ENCODE data around the gene FMN1. TPM values are rescaled to one million over a fixed set of nuclear protein-coding genes. Genes with fewer than 3 reads are reported as not detected.

Gene FMN1
- total and polyA plus RNA-seq, 10 of the 15 experiments (the other 5 are each of a cell fraction or from before 2014, with no cell fraction given): 0.05 to 0.16 (median 0.08) TPM; not detected in 4

DNA sequence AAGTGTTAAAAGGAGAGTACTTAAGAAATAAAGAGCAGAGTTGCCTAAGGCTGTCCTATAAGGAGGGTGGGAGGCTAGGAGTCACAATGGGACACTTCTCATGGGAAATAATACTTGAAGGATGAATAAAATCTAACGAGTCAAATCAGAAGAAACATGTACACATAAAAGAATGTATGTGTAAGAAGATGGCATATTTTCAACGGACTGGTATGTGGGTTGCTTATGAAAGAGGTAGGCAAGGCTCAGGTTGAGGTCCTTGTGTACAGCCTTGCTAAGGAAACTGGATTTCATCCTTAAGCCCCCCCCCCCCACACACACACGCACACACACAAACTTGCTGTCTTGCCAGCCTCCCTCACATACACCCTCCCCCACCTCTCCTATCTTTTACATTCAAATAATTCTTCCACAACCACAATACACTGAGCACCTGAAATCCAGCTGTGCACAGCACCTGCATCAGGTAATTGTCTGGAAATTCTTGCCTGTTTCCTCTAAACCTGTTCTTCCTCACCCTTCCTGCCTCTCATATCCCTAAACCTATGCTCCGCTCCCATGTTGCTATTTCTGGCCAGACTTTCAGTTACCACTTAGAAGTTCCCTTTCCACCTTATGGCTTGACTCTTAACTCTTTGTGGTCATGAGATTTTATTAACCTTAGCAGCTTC, 79.2 kb downstream of the FMN1 start:
- DNase-seq (ENCODE audit: low read depth, low spot score) (no peak), ATAC-seq (no peak), FAIRE-seq (no peak)
- POLR2A ChIA-PET: no interaction called here
- in situ Hi-C loops (cut with MboI): no loop called here
- H3K4me1 ChIP-seq (ENCODE audit: control insufficient read depth, insufficient read depth, low read length): no peaks in the 10 kb centered on the region
- CTCF ChIA-PET: no interaction called here
- RAD21 ChIA-PET (ENCODE audit: unreplicated experiment): no interaction called here
- H3K4me2 ChIP-seq (ENCODE audit: control insufficient read depth, insufficient read depth): no peak overlapping the region
- H3K4me3 ChIP-seq: no peak overlapping the region
- no peak for TF ChIP-seq PML (IDR thresholded peaks at IDR 0.05; ENCODE audit: low read length)
- no peak for TF ChIP-seq CBX3 (IDR thresholded peaks at IDR 0.05; ENCODE audit: borderline replicate concordance, low read depth)
- no peak for TF ChIP-seq SRF (IDR thresholded peaks at IDR 0.05; ENCODE audit: low read depth in 2 of 2, low read length in 2 of 2)
- no peaks in the 10 kb centered on the region for H4K20me1 ChIP-seq (ENCODE audit: control insufficient read depth, insufficient read depth)
- intact Hi-C loops (cut with micrococcal nuclease; ENCODE audit: unreplicated experiment): no loop called here
- H3K27ac ChIP-seq (ENCODE audit: control insufficient read depth, insufficient read depth): no peak overlapping the region
- no peak overlapping the region for H3K9ac ChIP-seq (ENCODE audit: control insufficient read depth, insufficient read depth, low read length)
- SMC1A ChIA-PET (ENCODE audit: uncharacterized antibody, unreplicated experiment): no interaction called here
- H3K27me3 ChIP-seq (replicated peaks in 1 of 2; ENCODE audit: control insufficient read depth in 2 of 2, insufficient read depth in 2 of 2, low read length in 1 of 2): peaks cover 0 to 2% of the 10 kb centered on the region in 2 experiments; a peak in 2 of 4 replicates
- no peaks in the 10 kb centered on the region for H3K9me3 ChIP-seq (replicated peaks; ENCODE audit: control insufficient read depth, insufficient read depth, low read length)
- no peak overlapping the region for H2AFZ ChIP-seq (ENCODE audit: control insufficient read depth, low read depth, low read length)
- H3K79me2 ChIP-seq (ENCODE audit: control insufficient read depth, insufficient read depth, low read length): no peaks in the 10 kb centered on the region
- 11% methylated on average over 4 of the region's 4 CpGs for WGBS (ENCODE audit: insufficient coverage, insufficient replicate concordance, low lambda C conversion rate, missing lambda C conversion rate)
- BruUV-seq (replicated peaks): no TSS peak
- no peaks in the 10 kb centered on the region for H3K36me3 ChIP-seq (ENCODE audit: control insufficient read depth in 2 of 2, insufficient read depth in 2 of 2, low read length in 1 of 2)

DNA sequence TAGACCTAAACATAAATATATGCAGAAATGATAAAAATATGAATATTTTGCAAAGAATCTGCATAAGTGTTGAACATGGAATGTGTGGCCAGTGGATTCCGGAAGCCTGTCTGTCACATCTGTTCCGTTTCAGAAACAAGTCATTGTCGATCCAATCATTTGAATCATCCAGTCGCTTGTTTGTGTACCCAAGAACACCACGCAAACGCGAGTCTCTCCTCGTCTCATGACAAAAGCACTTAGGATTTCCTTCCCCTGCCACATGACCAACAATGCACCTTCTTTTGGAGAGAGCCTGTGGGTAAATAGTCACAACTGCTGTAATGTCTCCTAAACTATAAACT, 80.2 kb downstream of the FMN1 start:
- no peak for DNase-seq (ENCODE audit: low read depth, low spot score)
- H3K9me3 ChIP-seq (replicated peaks; ENCODE audit: control insufficient read depth, insufficient read depth, low read length): no peaks in the 10 kb centered on the region
- H3K79me2 ChIP-seq (ENCODE audit: control insufficient read depth, insufficient read depth, low read length): no peaks in the 10 kb centered on the region
- 41% methylated on average over 8 of the region's 8 CpGs for WGBS (ENCODE audit: insufficient coverage, insufficient replicate concordance, low lambda C conversion rate, missing lambda C conversion rate)
- no peak overlapping the region for H3K4me2 ChIP-seq (ENCODE audit: control insufficient read depth, insufficient read depth)
- no peak for ATAC-seq
- no peaks in the 10 kb centered on the region for H3K36me3 ChIP-seq (ENCODE audit: control insufficient read depth in 2 of 2, insufficient read depth in 2 of 2, low read length in 1 of 2)
- ChIA-PET POLR2A (no interaction called here), CTCF (no interaction called here), SMC1A (ENCODE audit: uncharacterized antibody, unreplicated experiment) (interaction anchor here (0.5 kb wide), 1 partner anchor 31 kb away, joined by 3 read pairs; no protein-coding TSS in a partner anchor), RAD21 (ENCODE audit: unreplicated experiment) (no interaction called here)
- H2AFZ ChIP-seq (ENCODE audit: control insufficient read depth, low read depth, low read length): no peak overlapping the region
- in situ Hi-C loops (cut with MboI) (no loop called here), intact Hi-C loops (cut with micrococcal nuclease; ENCODE audit: unreplicated experiment) (no loop called here)
- H3K27me3 ChIP-seq (replicated peaks in 1 of 2; ENCODE audit: control insufficient read depth in 2 of 2, insufficient read depth in 2 of 2, low read length in 1 of 2): peaks cover 0 to 2% of the 10 kb centered on the region in 2 experiments; a peak in 2 of 4 replicates
- no peaks in the 10 kb centered on the region for H3K4me1 ChIP-seq (ENCODE audit: control insufficient read depth, insufficient read depth, low read length)
- FAIRE-seq: no peak
- no peak overlapping the region for H3K4me3 ChIP-seq
- BruUV-seq (replicated peaks): no TSS peak
- no peaks in the 10 kb centered on the region for H4K20me1 ChIP-seq (ENCODE audit: control insufficient read depth, insufficient read depth)
- H3K9ac ChIP-seq (ENCODE audit: control insufficient read depth, insufficient read depth, low read length): no peak overlapping the region
- H3K27ac ChIP-seq (ENCODE audit: control insufficient read depth, insufficient read depth): no peak overlapping the region
- TF ChIP-seq NR2C2 (IDR thresholded peaks at IDR 0.05; ENCODE audit: borderline replicate concordance, control insufficient read depth, insufficient read length, low read depth): no peak
- TF ChIP-seq CREB1 (IDR thresholded peaks at IDR 0.05; ENCODE audit: low read depth): no peak
- TF ChIP-seq MTA2 (IDR thresholded peaks at IDR 0.05; ENCODE audit: low read depth): no peak
- TF ChIP-seq, protein P1, sequence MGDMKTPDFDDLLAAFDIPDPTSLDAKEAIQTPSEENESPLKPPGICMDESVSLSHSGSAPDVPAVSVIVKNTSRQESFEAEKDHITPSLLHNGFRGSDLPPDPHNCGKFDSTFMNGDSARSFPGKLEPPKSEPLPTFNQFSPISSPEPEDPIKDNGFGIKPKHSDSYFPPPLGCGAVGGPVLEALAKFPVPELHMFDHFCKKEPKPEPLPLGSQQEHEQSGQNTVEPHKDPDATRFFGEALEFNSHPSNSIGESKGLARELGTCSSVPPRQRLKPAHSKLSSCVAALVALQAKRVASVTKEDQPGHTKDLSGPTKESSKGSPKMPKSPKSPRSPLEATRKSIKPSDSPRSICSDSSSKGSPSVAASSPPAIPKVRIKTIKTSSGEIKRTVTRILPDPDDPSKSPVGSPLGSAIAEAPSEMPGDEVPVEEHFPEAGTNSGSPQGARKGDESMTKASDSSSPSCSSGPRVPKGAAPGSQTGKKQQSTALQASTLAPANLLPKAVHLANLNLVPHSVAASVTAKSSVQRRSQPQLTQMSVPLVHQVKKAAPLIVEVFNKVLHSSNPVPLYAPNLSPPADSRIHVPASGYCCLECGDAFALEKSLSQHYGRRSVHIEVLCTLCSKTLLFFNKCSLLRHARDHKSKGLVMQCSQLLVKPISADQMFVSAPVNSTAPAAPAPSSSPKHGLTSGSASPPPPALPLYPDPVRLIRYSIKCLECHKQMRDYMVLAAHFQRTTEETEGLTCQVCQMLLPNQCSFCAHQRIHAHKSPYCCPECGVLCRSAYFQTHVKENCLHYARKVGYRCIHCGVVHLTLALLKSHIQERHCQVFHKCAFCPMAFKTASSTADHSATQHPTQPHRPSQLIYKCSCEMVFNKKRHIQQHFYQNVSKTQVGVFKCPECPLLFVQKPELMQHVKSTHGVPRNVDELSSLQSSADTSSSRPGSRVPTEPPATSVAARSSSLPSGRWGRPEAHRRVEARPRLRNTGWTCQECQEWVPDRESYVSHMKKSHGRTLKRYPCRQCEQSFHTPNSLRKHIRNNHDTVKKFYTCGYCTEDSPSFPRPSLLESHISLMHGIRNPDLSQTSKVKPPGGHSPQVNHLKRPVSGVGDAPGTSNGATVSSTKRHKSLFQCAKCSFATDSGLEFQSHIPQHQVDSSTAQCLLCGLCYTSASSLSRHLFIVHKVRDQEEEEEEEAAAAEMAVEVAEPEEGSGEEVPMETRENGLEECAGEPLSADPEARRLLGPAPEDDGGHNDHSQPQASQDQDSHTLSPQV (IDR thresholded peaks at IDR 0.05): no peak
- no peak for TF ChIP-seq JUND (IDR thresholded peaks at IDR 0.05; ENCODE audit: low read depth, low read length)
- no peak for TF ChIP-seq NR2F1 (conservative IDR thresholded peaks at IDR 0.05)
- TF ChIP-seq CHD1 (IDR thresholded peaks at IDR 0.05; ENCODE audit: low read depth, low read length): no peak
- no peak for TF ChIP-seq ATF7 (IDR thresholded peaks at IDR 0.05; ENCODE audit: low read depth)

All from GM12878 (cell line).